H1 (cell line): ENCODE measurements around the gene NCF4.

Experiments used
- EGR1 ChIP-seq: IDR thresholded peaks from 2 replicates; pipeline ENCODE4 v1.6.1; 2011; ENCODE audit warnings: low read depth, low read length, borderline replicate concordance
- EP300 ChIP-seq, 2 experiments: IDR thresholded peaks; 1 replicate in 1 of 2; 2 replicates in 1 of 2; pipeline ENCODE4 v1.6.1; 2011 to 2012; ENCODE audit warnings: low read depth in 2 of 2, low read length in 2 of 2, mild to moderate bottlenecking in 2 of 2, borderline replicate concordance in 1 of 2, inconsistent platforms in 1 of 2, moderate library complexity in 1 of 2
- EZH2 ChIP-seq: fragments of 200-600 bp; sonication (generic); IDR thresholded peaks from 2 replicates; pipeline ENCODE4 v1.7.1; 2012; ENCODE audit warnings: low read depth, mild to moderate bottlenecking, moderate library complexity, low read length, inconsistent platforms; ENCODE audit not compliant: severe bottlenecking
- GABPA ChIP-seq: IDR thresholded peaks from 2 replicates; pipeline ENCODE4 v1.6.1; 2011; ENCODE audit warnings: mild to moderate bottlenecking, low read length, moderate library complexity, borderline replicate concordance; ENCODE audit not compliant: insufficient read depth
- POLR2A ChIP-seq, 2 experiments: IDR thresholded peaks; 1 replicate in 1 of 2; 2 replicates in 1 of 2; pipeline ENCODE4 v1.6.1; 2011; ENCODE audit warnings: low read depth in 2 of 2, low read length in 2 of 2, mild to moderate bottlenecking in 2 of 2; ENCODE audit errors: control extremely low read depth in 1 of 2
- POLR2AphosphoS5 ChIP-seq: IDR thresholded peaks from 2 replicates; pipeline ENCODE4 v1.6.1; 2011; ENCODE audit warnings: low read depth, low read length
- RBBP5 ChIP-seq: IDR thresholded peaks from 2 replicates; pipeline ENCODE4 v1.7.1; 2012; ENCODE audit warnings: low read depth, mild to moderate bottlenecking, inconsistent platforms, low read length, moderate library complexity, borderline replicate concordance
- SIN3A ChIP-seq, 2 experiments: IDR thresholded peaks in 1 of 2; conservative IDR thresholded peaks in 1 of 2; 2 replicates each; pipeline ENCODE4 v1.6.1; 2011 to 2012; ENCODE audit warnings: low read length in 2 of 2, improper control_type of control experiment in 1 of 2, low read depth in 1 of 2, mild to moderate bottlenecking in 1 of 2
- TAF1 ChIP-seq: IDR thresholded peaks from 2 replicates; pipeline ENCODE4 v1.6.1; 2011; ENCODE audit warnings: mild to moderate bottlenecking, low read depth, low read length
- TEAD4 ChIP-seq: IDR thresholded peaks from 2 replicates; pipeline ENCODE4 v1.6.1; 2012; ENCODE audit warnings: low read depth, low read length, inconsistent platforms, mixed read lengths
- TF ChIP-seq, protein P1 (sequence below), 3 experiments: IDR thresholded peaks; 1 replicate in 2 of 3; 2 replicates in 1 of 3; pipeline versions ENCODE4 v1.5.1 to v1.6.1; 2011; ENCODE audit warnings: low read length in 3 of 3, mild to moderate bottlenecking in 3 of 3, inconsistent platforms in 2 of 3, low read depth in 1 of 3, moderate library complexity in 1 of 3; ENCODE audit not compliant: insufficient read depth in 1 of 3; ENCODE audit errors: control extremely low read depth in 1 of 3
- TF ChIP-seq, protein P2 (sequence below): IDR thresholded peaks from 2 replicates; pipeline ENCODE4 v1.6.1; 2011; ENCODE audit warnings: low read depth, mild to moderate bottlenecking, low read length; ENCODE audit not compliant: insufficient read depth

DNA sequence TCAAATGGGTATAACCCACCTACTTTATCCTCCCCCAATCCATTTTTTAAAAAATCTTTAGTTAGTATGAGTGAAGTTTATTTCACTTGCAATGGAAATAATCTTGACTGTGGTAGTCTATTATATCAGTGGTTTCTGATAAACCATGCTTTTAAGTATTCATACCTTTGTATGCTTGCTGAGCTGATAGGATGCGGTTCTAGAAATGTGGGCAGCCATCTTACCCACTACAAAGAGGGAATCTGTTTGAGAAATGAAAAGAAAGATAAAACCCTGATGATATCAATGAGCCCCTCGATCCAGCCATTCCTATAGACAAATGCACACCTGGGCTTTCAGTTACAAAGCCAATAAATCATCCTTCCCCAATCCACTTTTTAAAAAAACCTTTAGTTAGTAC lies 30.2 kb upstream of the NCF4 start:
- TF ChIP-seq EP300 (IDR thresholded peaks at IDR 0.05; ENCODE audit: borderline replicate concordance in 1 of 2, low read depth in 2 of 2, low read length in 2 of 2) (no peak), POLR2AphosphoS5 (no peak), GABPA (no peak), EZH2 (no peak), TEAD4 (no peak), EGR1 (no peak), TAF1 (no peak), POLR2A (IDR thresholded peaks at IDR 0.05; ENCODE audit: control extremely low read depth in 1 of 2, low read depth in 2 of 2, low read length in 2 of 2) (no peak), RBBP5 (no peak), SIN3A (conservative IDR thresholded peaks at IDR 0.05 in 1 of 2, IDR thresholded peaks at IDR 0.05 in 1 of 2; ENCODE audit: low read depth in 1 of 2, low read length in 2 of 2) (no peak)
- TF ChIP-seq, protein P1, sequence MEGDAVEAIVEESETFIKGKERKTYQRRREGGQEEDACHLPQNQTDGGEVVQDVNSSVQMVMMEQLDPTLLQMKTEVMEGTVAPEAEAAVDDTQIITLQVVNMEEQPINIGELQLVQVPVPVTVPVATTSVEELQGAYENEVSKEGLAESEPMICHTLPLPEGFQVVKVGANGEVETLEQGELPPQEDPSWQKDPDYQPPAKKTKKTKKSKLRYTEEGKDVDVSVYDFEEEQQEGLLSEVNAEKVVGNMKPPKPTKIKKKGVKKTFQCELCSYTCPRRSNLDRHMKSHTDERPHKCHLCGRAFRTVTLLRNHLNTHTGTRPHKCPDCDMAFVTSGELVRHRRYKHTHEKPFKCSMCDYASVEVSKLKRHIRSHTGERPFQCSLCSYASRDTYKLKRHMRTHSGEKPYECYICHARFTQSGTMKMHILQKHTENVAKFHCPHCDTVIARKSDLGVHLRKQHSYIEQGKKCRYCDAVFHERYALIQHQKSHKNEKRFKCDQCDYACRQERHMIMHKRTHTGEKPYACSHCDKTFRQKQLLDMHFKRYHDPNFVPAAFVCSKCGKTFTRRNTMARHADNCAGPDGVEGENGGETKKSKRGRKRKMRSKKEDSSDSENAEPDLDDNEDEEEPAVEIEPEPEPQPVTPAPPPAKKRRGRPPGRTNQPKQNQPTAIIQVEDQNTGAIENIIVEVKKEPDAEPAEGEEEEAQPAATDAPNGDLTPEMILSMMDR (IDR thresholded peaks at IDR 0.05; ENCODE audit: control extremely low read depth in 1 of 3, insufficient read depth in 1 of 3, low read depth in 1 of 3, low read length in 3 of 3), result no peak
- TF ChIP-seq, protein P2, sequence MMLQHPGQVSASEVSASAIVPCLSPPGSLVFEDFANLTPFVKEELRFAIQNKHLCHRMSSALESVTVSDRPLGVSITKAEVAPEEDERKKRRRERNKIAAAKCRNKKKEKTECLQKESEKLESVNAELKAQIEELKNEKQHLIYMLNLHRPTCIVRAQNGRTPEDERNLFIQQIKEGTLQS, result no peak
